Gastrocnemius medialis (tissue), 4 donors: ENCODE measurements around the gene BMPR2. TPM values are rescaled to one million over a fixed set of nuclear protein-coding genes. Genes with fewer than 3 reads are reported as not detected.

ENCODE experiments used
- ATAC-seq, 2 donors: fragments of 150-250 bp; one replicate each; pipeline ENCODE4 v1.9.1; 2016
- DNase-seq, 2 donors: peaks; one replicate each; pipeline ENCODE4 v3.0.0-alpha.2; 2019
- H3K27ac ChIP-seq, 4 donors: fragments of 200-600 bp; sonication (generic); 1 replicate in 1 of 4; 2 replicates in 3 of 4; pipeline ENCODE4 v1.5.1; 2016 to 2018; ENCODE audit warnings: mild to moderate bottlenecking in 2 of 4, moderate library complexity in 1 of 4
- H3K27me3 ChIP-seq, 3 donors: fragments of 200-600 bp; sonication (generic) in 2 of 3; 1 replicate in 1 of 3; 2 replicates in 2 of 3; pipeline versions ENCODE4 v1.5.1 to v1.6.0; 2016 to 2019; ENCODE audit warnings: mild to moderate bottlenecking in 1 of 3, moderate library complexity in 1 of 3
- H3K36me3 ChIP-seq, 2 donors: fragments of 200-600 bp; sonication (generic) in 1 of 2; one replicate each; pipeline ENCODE4 v1.5.1; 2017 to 2018
- H3K4me1 ChIP-seq, 2 donors: fragments of 200-600 bp; sonication (generic) in 1 of 2; one replicate each; pipeline ENCODE4 v1.5.1; 2016 to 2017; ENCODE audit warnings: mild to moderate bottlenecking in 2 of 2
- H3K4me3 ChIP-seq, 4 donors: fragments of 200-600 bp; sonication (generic) in 3 of 4; 1 replicate in 1 of 4; 2 replicates in 3 of 4; pipeline ENCODE4 v1.5.1; 2016 to 2019; ENCODE audit warnings: mild to moderate bottlenecking in 2 of 4
- H3K9me3 ChIP-seq, 3 donors: fragments of 200-600 bp; sonication (generic) in 2 of 3; 1 replicate in 1 of 3; 2 replicates in 2 of 3; pipeline ENCODE4 v1.5.1; 2016 to 2019
- CTCF ChIP-seq, 5 experiments: fragments of 450-650 bp in 3 of 5; fragments of 200-600 bp in 2 of 5; sonication (generic) in 2 of 5; IDR thresholded peaks in 4 of 5; conservative IDR thresholded peaks in 1 of 5; 1 replicate in 4 of 5; 2 replicates in 1 of 5; pipeline ENCODE4 v1.5.1; 2016 to 2019; ENCODE audit warnings: antibody characterized with exemption in 5 of 5, mild to moderate bottlenecking in 3 of 5, moderate library complexity in 3 of 5
- POLR2A ChIP-seq, 2 donors: fragments of 450-650 bp; IDR thresholded peaks; one replicate each; pipeline ENCODE4 v1.6.1; 2017; ENCODE audit warnings: antibody characterized with exemption in 2 of 2, mild to moderate bottlenecking in 2 of 2, moderate library complexity in 2 of 2
- in situ Hi-C, 4 donors: fragments of 200-750 bp; cut with MboI; loops; one replicate each; pipeline versions ENCODE4 v1.15.0 to v1.8.0; 2017; ENCODE audit warnings: low sequenced_read_pairs in 4 of 4
- intact Hi-C: fragments of 100-400 bp; cut with DNase I; formaldehyde crosslinking; loops from one replicate; pipeline ENCODE4 v1.15.1; 2023; ENCODE audit warnings: low total_unique reads
- total RNA-seq, 4 donors: library from RNA; depleted of rRNA; stranded (reverse); fragments of >200 nt; gene quantifications; one replicate each; pipeline versions ENCODE4 v1.1.0 to v1.2.3, GENCODE V29; 2016

The BMPR2 gene
- total RNA-seq, 4 donors from 2014 or later = 25.0 to 35.0 (median 27.2) TPM

DNA sequence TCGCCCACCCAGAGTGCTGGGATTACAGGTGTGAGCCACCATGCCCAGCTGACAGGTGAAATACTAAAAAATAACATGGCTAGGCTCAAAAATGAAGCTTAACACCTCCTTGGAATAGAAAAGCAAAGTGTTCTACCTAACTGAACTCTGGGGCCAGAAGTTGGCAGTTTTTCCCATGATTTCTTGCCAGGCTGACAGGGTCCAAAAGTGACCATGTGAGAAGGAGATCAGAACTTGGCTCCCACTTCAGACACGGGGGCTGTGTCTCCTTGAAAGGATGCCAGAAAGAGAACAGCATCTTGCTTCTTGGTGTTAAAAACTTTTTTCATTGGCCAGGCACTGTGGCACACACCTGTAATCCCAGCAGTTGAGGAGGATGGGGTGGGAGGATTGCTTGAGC is 47.0 kb downstream of the BMPR2 start:
- H3K36me3 ChIP-seq = no peaks in the 10 kb centered on the region
- H3K4me3 ChIP-seq = no peak overlapping the region
- intact Hi-C loops = no loop called here
- no peak overlapping the region for H3K27ac ChIP-seq
- DNase-seq (no peak), ATAC-seq (no peak)
- in situ Hi-C loops = no loop called here
- peaks cover 7 to 8% of the 10 kb centered on the region in 2 donors for H3K4me1 ChIP-seq
- H3K27me3 ChIP-seq = no peaks in the 10 kb centered on the region
- TF ChIP-seq CTCF (IDR thresholded peaks at IDR 0.05 in 4 of 5, conservative IDR thresholded peaks at IDR 0.05 in 1 of 5) = no peak
- no peak for TF ChIP-seq POLR2A (IDR thresholded peaks at IDR 0.05)
- no peaks in the 10 kb centered on the region for H3K9me3 ChIP-seq

DNA sequence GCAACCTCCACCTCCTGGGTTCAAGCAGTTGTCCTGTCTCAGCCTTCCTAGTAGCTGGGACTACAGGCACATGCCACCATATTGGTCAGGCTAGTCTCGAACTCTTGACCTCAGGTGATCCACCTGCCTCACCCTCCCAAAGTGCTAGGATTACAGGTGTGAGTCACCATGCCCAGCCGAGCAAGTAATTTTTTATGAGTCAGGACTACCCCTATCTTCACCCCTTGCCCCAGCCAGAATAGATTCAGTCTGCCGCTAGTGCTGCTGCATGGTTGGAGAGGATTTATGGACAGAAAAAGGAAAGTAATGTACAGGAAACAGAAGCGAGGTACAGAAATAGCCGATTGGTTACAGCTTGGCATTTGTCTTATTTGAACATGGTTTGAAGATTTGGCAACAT is 48.9 kb downstream of the BMPR2 start:
- H3K4me1 ChIP-seq = peaks cover 4 to 13% of the 10 kb centered on the region in 2 donors
- H3K36me3 ChIP-seq = no peaks in the 10 kb centered on the region
- ATAC-seq (no peak), DNase-seq (no peak)
- no peaks in the 10 kb centered on the region for H3K9me3 ChIP-seq
- in situ Hi-C loops = no loop called here
- H3K27me3 ChIP-seq = no peaks in the 10 kb centered on the region
- H3K4me3 ChIP-seq = no peak overlapping the region
- no peak overlapping the region for H3K27ac ChIP-seq
- TF ChIP-seq CTCF (IDR thresholded peaks at IDR 0.05 in 4 of 5, conservative IDR thresholded peaks at IDR 0.05 in 1 of 5) (no peak), POLR2A (IDR thresholded peaks at IDR 0.05) (no peak)
- intact Hi-C loops = no loop called here

DNA sequence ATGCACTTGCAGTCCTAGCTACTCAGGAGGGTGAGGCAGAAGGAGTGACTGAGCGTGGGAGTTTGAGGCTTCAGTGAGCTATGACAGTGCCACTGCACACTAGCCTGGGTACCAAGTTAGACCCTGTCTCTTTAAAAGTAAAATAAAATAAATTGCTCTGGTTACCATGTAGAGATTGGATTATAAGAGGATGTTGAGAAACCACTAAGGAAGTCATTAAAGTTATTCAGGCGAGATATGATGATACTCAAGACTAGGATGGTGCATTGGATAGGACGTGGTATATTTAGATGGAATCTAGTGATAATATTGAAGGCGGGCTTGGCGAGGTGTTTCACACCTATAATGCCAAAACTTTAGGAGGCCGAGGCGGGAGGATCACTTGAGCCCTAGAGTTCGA is 50.6 kb downstream of the BMPR2 start:
- in situ Hi-C loops = no loop called here
- Histone ChIP-seq H3K27me3 (no peaks in the 10 kb centered on the region), H3K9me3 (no peaks in the 10 kb centered on the region), H3K4me1 (peaks cover 4 to 13% of the 10 kb centered on the region in 2 donors), H3K4me3 (no peak overlapping the region), H3K36me3 (no peaks in the 10 kb centered on the region), H3K27ac (no peak overlapping the region)
- no peak for TF ChIP-seq POLR2A (IDR thresholded peaks at IDR 0.05)
- TF ChIP-seq CTCF (IDR thresholded peaks at IDR 0.05 in 4 of 5, conservative IDR thresholded peaks at IDR 0.05 in 1 of 5) = no peak
- DNase-seq (no peak), ATAC-seq (no peak)
- intact Hi-C loops = no loop called here

DNA sequence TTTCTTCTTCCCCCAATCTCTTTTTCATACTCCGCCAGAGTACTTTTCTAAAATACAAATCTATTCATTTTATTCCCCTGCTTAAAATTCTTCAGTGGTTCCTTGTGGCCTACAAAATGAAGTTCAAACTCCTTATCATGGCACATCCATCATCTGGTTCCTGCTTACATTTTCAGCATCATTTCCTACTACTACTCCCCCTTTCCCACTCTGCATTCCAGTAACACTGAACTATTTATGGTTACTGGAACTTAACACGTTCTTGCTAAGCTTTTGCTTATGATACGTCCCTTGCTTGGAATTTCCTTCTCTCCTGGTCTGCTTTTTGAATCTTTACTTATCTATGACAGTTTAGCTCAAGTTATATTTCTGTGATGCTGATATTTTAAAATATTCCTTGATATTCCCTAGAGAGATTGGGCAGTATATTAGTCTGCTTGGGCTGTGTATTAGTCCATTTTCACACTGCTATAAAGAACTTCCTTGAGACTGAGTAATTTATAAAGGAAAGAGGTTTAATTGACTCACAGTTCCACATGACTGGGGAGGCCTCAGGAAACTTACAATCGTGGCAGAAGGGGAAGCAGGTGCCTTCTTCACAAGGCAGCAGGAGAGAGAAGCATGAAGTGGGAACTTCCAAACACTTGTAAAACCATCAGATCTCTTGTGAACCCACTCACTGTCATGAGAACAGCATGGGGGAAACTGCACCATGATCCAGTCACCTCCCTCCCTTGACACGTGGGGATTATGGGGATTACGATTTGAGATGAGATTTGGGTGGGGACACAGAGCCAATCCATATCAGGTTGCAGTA is 53.2 kb downstream of the BMPR2 start:
- intact Hi-C loops (no loop called here), in situ Hi-C loops (no loop called here)
- DNase-seq (no peak), ATAC-seq (no peak)
- Histone ChIP-seq H3K27me3 (no peaks in the 10 kb centered on the region), H3K36me3 (no peaks in the 10 kb centered on the region), H3K4me1 (peaks cover 4 to 19% of the 10 kb centered on the region in 2 donors), H3K9me3 (no peaks in the 10 kb centered on the region), H3K27ac (no peak overlapping the region), H3K4me3 (no peak overlapping the region)
- no peak for TF ChIP-seq CTCF (IDR thresholded peaks at IDR 0.05 in 4 of 5, conservative IDR thresholded peaks at IDR 0.05 in 1 of 5)
- no peak for TF ChIP-seq POLR2A (IDR thresholded peaks at IDR 0.05)
